HG02981 (cell line): ENCODE data around the gene IGF1.

Experiments used
- ATAC-seq: cut with Tn5 transposase; IDR thresholded peaks from one replicate; pipeline ENCODE4 v1.9.1; 2021; ENCODE audit warnings: mild to moderate bottlenecking, moderate library complexity; ENCODE audit not compliant: unreplicated experiment

The IGF1 gene

DNA sequence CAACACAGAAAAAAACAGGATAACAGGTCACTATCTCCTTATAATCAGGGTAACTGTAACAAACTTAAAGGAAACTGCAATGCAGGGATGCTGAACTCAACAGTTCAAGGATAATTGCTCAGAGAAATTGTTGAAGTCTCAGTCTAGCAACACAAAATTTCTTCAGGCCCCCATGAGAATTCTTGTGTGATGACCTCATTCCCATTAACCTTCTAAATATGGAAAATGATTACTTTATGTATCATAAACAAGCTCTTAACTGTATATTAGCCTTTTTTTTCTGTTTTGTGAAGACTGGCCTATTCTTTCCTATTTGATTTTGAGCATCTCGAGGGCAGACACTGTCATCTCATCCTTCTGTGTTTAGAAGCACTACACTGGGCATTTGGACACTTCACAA lies 47.1 kb downstream of the IGF1 start:
- ATAC-seq: no peak

DNA sequence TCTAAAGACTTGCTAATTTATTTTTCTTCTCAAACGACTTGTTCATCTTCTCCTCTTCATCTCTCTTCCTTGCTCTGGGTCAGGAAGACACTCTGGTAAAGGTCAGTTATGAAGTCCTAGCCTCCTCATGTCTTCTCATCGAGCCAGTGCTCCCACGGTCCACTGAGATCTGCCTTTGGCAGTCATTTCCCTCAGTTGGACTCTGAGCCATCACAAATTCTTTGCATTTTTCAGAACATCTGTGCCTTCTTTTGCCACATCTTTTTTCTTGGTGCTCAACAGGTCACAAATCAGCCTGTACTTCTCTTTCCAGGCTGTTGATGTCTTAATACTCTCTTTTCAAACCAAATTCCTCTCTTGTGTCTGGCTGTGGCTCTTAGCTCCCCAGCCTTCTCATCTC lies 49.7 kb downstream of the IGF1 start:
- no peak for ATAC-seq

DNA sequence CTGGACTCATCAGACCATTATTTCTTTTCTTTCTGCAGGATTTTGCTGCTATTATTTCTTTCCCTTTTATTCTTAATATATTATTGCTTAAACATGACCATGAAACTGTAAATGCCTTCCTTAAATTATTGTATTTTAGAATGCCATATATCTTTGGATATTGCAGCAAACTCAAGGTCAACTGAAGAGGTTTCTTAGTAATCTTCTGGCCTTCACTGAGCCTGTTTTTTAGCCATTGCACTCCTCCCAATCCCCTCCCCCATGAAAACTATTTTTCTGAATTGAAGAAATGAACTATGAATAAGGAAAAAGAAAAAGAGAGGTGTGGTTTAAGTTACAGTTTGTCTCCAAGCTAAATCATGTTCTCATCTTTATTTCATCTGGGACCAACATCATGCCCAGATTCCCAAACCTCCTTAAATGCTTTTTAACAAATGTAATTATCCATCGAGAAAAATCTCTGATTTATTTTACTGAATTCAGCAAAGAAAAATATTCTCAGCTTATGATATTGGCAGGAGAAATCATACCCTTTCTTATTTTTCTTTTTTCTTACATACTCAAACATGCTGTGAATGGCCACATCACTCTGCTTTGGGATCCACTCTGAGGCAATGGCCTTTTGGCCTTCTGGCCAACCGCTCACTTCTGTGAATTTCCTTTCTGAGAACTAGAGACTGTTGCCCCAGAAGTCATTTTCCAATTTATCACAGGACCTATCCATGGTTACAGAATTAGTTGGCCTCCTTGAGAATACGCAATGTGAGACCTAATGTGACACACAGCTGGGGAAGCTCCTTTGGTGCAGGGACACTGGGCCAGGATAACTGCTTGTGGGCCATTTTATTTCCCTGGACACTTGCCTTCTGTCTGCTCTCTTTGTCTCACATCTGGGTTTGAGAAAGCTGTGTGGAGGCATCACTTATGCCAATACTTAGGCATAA lies 50.9 kb downstream of the IGF1 start:
- ATAC-seq: no peak

DNA sequence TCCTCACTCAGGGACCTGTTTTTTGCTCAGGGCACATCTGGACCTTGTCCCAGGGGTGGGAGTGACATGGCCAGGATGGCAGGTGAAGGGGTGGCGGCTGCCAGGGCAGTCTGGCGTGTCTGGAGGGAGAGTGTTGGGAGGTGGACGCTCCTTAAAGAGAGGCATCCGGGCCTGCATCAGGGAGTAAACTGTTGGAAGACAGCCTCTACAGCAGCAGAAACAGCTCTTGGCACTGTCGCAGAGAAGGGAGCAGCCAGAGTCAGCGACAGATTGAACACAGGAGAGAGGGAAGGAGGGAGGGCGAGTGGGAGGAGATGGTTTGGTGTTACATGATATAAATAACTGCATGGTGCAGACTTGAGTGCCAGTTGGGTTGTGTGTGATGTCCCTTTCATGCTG lies 52.8 kb downstream of the IGF1 start:
- no peak for ATAC-seq

DNA sequence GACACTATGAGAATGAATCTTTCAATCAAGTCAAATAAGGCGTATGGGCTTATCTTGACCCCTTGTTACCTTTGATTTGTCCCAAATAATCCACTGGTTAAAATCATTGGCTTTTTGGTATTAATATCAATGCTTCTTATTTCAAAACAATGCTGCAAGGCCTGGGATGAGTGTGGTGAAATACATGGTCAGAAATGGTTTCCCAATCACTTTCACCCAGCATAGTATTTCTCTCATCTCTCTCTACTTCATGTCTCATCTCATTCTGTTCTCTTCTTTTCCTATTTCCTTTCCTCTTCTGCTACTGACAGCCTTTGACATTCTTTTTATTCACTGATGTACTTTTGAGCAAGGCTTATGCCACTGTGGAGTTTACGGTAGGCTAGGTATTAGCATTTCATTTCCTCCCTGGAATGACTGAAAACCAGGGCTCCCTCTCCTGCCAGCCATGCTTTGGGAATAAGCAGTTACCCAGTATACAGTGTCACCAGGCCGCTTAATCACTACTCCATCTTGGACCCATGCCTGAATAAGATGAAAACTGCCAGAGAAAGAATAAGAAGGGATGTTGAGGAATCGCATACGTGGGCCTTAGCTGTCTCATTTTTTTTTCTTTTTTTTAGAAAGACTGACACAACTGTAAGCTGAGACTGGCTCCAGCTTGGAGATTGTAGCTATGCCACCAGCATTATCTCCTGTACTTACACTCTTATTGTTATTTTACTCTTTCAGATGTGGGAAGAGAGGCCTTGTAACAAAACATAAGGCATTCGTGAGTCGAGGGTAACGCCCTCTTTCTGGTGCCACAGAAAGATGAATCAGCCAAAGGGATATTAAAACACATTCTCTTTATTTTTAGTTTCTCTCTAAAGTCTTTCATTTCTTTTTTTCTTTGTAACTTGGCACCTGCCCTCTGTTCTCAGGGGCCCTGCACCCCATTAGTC lies 53.5 kb downstream of the IGF1 start:
- no peak for ATAC-seq

DNA sequence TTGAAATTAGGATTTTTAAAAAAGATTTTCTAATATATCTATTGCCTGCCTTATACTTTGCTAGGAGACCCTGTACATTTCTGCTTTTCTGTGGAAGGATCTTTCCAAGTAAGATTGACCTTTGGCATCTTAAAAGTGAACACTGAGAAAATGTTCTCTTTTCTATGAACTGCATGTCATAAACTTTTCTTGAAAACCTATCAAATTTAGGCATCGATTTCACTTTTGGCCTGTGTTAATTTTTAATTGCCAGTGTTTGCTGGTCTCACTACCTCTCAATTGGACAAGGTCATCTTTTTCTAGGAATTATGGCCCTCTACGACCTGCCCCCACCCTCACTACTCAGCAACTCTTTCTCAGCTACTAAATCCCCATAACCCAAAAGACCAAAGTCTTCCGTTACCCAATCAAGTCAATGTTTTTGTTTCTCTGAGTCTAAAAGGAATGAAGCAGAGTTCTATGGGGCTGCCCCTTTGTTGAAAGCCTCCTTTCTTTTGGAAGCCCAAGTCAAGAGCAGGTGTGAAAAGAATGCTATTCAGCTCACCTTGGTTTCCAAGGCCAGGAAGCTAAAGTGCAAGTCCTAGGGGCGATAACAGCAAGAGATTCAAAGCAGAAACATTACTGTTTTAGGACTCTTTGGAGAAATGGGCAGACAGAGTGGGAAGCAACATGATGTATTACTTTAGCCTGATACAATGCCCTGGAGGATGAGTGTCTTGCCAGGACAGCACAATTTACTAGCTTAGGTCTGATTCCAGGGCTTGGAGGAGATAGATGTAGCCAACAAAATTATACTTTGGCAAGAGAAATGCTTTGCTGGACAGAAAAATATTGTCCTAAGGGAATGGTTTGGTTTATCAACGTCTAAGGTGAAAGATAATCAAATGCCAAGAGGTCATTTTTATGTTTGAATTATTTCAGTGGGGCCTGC lies 55.0 kb downstream of the IGF1 start:
- ATAC-seq: no peak

DNA sequence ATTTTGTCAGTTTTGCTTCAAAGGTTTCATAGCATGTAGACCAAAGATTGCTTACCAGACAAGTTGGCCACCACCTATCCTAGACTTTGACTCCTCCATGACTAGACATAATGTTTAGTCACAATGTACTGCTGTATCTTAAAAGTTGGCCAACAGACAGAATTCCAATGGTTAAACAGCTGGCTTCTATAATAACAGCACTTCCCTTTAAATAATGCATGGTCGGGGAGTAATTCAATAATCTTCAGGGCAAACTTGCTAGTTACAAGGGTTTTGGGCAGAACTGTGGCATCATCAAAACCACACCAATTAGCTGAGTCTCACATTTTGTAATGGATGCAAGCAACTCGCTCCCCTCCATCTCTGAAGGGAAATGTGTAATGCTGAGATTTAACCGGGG lies 56.9 kb downstream of the IGF1 start:
- ATAC-seq: no peak

DNA sequence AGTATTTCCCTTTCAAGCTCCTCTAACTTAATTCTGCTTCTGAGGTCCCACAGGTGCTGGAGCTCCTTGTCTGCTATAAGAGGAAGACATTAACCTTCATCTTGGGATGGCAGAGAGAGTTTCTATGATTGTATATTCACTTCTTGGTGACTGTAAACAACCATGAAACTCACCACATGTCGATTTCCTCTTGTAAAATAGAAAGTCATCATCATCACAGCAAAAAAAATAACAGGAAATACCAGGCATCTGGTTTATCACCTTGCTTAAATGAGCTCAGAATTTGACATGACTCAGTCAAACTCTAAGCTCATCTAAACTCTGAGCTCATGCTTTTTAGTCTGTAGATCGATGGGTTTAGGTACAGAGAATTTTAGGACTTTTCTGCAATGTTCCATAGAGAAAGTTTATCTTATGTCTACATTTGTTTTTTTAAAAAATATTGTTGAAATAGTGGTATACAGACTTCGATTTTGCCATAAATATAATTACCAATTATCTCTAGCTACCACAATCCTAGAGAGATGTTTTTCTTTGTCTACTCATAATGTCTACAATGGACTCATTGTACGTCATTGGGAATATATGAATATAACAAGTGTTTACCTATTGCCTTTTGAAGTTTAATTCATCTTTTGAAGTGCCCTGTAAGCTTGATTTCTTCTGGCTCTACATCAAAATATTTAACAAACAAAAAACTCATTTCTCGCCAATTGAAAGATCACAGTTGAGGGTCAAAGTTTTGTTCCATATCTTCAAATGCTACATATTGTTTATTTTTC lies 58.4 kb downstream of the IGF1 start:
- ATAC-seq: no peak

DNA sequence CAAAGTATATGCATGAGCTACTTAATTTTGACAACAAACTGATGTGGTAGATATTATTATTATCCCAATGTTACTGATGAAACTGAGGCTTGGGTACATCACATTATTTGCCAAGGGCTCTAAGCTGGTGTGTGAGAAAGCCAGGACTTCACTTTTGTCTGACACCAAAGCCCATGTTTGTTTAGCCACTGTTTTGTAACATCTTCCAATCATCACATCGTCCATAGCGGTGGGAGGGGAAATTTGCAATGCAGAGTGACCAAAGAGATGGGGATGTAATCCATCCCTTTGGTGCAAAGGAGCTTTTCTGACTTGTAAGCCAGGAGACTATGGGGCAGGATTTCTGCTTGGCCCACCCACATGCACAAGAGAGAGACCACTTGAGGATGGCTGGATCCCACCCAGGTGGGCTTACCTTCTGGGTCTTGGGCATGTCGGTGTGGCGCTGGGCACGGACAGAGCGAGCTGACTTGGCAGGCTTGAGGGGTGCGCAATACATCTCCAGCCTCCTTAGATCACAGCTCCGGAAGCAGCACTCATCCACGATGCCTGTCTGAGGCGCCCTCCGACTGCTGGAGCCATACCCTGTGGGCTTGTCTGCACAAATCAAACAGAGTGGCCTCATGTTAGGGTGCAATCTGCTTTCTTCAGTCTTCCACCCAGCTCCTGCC lies 61.1 kb downstream of the IGF1 start:
- ATAC-seq: no peak

DNA sequence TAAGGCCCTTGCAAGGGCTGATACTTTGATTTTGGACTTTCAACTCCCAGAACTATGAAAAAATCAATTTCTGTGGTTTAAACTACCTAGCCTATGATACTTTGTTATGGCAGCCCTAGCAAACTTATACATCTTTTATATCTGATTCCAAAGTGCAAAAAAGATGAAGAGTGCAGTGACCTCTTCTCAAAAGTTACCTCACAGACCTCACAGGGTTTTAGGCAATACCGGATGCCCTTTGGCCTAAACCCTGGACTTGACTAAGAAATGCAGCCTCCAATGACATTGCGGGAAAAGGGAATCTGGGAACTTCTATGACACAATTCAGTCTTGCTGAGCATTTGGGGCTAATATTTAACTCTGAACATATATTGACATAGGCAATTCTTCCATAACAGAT lies 63.3 kb downstream of the IGF1 start:
- no peak for ATAC-seq

DNA sequence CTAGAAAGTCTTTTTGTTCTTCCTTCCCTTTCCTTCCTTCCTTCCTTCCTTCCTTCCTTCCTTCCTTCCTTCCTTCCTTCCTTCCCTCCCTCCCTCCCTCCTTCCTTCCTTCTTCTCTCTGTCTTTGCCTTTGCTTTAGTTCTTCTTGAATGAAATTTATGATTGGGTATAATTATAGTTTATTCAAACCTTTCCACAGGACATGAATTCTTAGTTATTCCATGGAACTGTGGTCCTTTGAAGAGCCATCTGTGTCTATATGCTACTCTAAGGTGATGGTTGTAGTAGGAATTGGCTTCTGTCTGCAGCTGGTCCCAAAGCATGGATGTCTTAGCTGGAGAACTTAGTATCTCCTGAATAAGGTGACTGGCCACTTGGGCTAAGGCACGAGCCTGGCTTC lies 64.8 kb downstream of the IGF1 start:
- no peak for ATAC-seq

DNA sequence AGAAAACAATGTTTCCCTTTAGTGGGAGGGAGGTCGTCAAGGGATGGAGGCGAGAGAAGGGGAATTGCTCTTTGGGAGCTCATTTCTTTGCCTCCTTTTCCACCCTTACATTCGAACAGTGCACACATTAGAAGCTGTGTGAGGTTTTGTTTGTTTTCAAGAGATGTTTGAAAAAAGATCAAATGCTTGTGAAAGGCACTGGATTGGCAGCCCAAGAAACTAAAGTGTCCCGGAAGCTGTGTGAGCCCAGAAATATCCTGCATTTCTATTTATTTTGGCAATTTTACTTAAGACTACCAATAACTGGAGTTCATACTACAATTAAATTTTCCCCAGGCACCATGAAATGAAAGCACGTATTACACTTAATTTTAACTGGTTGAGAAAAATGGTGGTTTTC lies 67.0 kb downstream of the IGF1 start:
- no peak for ATAC-seq

DNA sequence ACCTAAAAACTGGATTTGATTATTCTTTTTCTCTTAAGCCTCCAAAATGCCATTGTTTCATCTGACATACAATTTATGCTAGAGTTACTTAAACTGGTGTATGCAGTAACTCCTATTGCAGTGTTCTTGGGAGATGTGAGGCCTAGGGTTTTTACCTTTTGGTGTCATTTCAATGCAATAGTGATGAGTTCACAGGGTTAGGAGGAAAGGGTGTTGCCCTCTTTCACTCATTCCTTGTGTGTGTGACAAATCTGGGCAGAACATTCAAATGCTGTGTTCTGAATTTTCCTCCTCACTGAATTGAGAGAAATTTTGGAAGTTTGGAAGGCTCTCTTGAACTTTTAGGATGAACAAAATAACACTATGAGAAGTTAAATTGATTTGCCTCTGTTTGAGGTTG lies 69.9 kb downstream of the IGF1 start:
- no peak for ATAC-seq

DNA sequence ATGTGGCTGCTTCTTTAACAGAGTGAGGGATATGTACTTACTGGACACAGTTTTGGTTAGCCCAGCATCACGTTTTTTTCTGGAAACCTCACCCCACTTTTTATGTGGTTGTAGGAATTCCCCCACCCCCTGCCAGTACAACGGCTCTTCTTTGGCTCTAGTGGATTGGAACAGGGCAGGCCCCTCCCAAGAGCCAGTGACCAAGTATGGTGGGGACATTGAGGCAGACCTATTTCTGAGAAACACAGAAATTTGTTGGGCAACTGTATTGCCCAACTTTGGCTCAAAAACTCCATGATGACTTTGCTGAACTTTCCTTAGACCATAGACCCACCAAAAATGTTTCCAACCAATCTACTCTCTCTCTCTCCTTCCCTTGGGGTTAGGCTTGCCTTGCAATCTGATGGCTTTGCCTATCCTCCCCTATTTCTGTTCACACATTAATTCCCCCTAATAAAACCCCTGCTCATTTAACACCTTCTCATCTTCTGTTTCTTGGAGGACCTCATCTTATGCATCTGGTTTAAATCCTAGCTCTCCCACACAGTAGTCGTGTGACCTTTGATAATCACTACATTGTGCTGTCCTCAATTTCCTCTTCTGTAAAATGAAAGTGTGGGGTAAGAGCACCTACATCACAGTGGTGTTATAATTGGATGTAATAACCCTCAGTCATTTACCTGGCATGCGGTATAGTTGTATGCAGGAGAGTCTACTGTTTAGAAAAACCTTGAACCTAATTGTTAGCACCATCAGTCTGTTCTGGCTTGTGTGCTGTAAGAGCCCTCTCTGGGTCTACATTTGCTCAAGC lies 71.7 kb downstream of the IGF1 start:
- no peak for ATAC-seq

DNA sequence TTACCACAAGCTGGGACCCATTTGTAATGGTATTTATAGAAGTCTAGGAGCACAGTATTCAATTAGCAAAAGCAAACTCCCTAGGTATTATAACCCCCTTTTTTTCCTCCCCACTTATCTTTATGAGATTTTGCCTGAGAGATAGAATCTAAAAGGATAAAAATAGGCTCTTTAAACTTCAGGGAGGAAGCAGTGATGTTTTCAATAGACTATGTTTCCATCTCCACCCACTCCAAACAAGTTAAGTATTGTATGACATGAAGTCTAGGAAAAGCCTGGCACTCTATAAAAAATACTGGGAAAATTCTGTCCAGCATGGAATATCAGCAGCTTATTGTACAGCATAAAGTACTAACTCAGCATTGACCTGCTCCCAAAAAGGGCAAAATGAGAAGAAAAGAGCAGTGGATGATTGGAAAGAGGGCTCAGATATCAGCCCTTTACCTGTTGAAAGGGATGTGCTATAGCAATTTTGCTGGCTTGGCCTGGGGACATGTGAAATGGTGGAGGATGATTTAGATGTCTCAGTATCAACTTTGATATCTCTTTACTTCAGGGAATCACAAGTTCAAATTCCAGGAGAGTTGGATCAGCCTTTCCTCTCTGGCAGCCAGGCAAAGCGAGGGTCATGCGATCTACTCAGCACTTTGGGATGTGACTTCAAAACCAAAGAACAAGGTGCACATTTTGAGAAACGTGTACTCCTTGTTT lies 72.4 kb downstream of the IGF1 start:
- ATAC-seq: no peak

DNA sequence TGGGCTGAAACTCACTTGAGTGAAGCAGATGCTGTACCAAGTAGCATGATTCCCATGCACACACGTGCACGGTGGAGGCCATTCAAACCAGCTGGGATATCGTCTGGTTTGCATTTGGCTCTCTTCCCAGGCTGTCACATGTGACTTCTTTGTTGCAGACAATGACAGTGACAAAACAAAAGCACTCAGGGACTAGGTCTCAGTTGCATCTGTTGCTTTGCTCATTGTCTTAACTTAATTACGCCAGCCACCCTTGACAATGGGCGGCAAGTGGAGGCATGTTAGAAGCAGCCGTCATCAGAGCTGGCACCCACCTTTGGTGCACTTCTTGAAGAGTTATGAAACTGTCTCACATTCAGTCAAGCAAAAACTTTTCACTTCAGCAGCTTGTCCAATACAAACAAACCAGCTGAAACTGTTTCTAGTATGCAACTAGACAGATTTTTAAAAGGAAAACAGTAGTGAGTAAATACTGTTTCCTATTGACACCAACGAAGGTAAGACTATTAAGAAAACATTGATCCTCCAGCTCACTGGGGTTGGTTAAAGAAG lies 74.3 kb downstream of the IGF1 start:
- ATAC-seq: no peak

DNA sequence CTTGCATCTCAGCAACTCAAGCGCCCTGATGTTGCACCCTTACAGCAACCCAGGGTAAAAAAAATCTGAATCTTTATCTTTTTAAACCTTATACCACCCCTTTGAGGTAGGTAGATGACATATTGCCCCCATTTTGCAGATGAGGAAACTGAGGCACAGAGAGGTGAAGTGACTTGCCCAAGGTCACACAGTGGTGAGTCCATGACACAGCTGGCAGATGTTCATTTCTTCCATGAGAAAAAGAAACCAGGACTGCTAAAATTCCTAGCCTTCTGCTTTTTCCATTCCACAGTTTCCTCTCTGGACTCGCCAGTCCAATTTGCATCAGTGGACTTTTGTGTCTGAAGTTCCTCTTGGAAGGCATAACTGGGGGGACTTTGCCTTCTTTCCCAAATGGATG lies 79.3 kb downstream of the IGF1 start:
- ATAC-seq: no peak

DNA sequence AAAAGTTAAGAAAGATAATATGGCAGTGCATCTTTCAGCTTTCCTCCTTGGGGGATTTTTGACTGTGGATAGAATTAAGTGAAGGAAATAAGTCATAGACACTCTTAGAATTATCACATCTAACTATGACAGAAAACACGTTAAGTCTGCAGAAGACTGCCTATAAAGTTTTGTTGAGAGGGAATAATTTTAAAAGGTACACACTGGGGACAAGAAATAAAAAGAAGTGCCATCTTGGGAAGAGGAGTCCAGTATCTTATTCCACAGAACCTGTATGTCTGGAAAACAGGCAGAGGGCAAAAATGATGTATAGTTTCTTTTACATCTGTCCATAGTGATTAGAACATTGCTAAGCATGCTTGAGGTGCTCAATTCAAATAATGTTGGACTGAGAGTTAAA lies 80.7 kb downstream of the IGF1 start:
- no peak for ATAC-seq
